K562 (cell line): ENCODE results near the gene NTRK2. TPM values are rescaled to one million over a fixed set of nuclear protein-coding genes. Genes with fewer than 3 reads are reported as not detected.

ENCODE experiments used
- BACH1 ChIP-seq: fragments of 200-800 bp; sonication (Bioruptor generic); IDR thresholded peaks from 2 replicates; pipeline ENCODE4 v1.6.1; 2016; ENCODE audit warnings: missing genetic modification characterization, missing compliant biosample characterization
- BRD9 ChIP-seq: fragments of 450-650 bp; IDR thresholded peaks from 2 replicates; pipeline ENCODE4 v1.6.1; 2018; ENCODE audit warnings: low read depth; ENCODE audit not compliant: partially characterized antibody
- CTCF ChIP-seq, 3 experiments: IDR thresholded peaks in 2 of 3; conservative IDR thresholded peaks in 1 of 3; 2 replicates each; pipeline ENCODE4 v1.5.1; 2011 to 2012; ENCODE audit warnings: low read length in 3 of 3, mild to moderate bottlenecking in 3 of 3, control low read depth in 2 of 3, improper control_type of control experiment in 1 of 3, inconsistent platforms in 1 of 3, low read depth in 1 of 3, mixed read lengths in 1 of 3, moderate library complexity in 1 of 3; ENCODE audit not compliant: insufficient read depth in 2 of 3
- CTCFL ChIP-seq: IDR thresholded peaks from 2 replicates; pipeline ENCODE4 v1.6.1; 2011; ENCODE audit warnings: borderline replicate concordance, low read depth, mild to moderate bottlenecking, moderate library complexity, low read length; ENCODE audit not compliant: insufficient read depth, poor library complexity, severe bottlenecking
- PATZ1 ChIP-seq: fragments of 250-450 bp; sonication (Bioruptor Pico); IDR thresholded peaks from 2 replicates; pipeline ENCODE4 v1.5.0; 2020; ENCODE audit warnings: mild to moderate bottlenecking, borderline replicate concordance
- PCBP1 ChIP-seq: fragments of 200-400 bp; formaldehyde crosslinking; IDR thresholded peaks from 2 replicates; pipeline ENCODE4 v1.6.1; 2018; ENCODE audit warnings: mild to moderate bottlenecking, low read depth, low read length; ENCODE audit not compliant: poor library complexity, severe bottlenecking
- RB1 ChIP-seq: fragments of 450-650 bp; IDR thresholded peaks from 2 replicates; pipeline ENCODE4 v1.6.1; 2017; ENCODE audit warnings: low read depth, mild to moderate bottlenecking
- TAF15 ChIP-seq: fragments of 200-400 bp; formaldehyde crosslinking; IDR thresholded peaks from 2 replicates; pipeline ENCODE4 v1.6.1; 2017; ENCODE audit warnings: mild to moderate bottlenecking, low read depth, low read length, moderate library complexity
- TEAD2 ChIP-seq: fragments of 450-650 bp; IDR thresholded peaks from 2 replicates; pipeline ENCODE4 v1.6.1; 2016; ENCODE audit warnings: missing genetic modification characterization, control low read depth, missing compliant biosample characterization
- TRIM25 ChIP-seq: fragments of 450-650 bp; IDR thresholded peaks from 2 replicates; pipeline ENCODE4 v1.7.0; 2016; ENCODE audit warnings: borderline replicate concordance
- ZBTB17 ChIP-seq: fragments of 450-650 bp; formaldehyde crosslinking; IDR thresholded peaks from 2 replicates; pipeline ENCODE4 v1.4.0; 2020; ENCODE audit warnings: mild to moderate bottlenecking
- ZBTB5 ChIP-seq: fragments of 450-650 bp; IDR thresholded peaks from 2 replicates; pipeline ENCODE4 v1.6.1; 2017; ENCODE audit warnings: antibody characterized with exemption
- ZNF133 ChIP-seq: fragments of 250-450 bp; sonication (Bioruptor Pico); IDR thresholded peaks from 2 replicates; pipeline ENCODE4 v1.4.0; 2020; ENCODE audit warnings: mild to moderate bottlenecking
- polyA plus RNA-seq, 8 experiments: library from polyadenylated mRNA; depleted of rRNA in 4 of 8; stranded (reverse) in 5 of 8; unstranded in 3 of 8; fragments of >200 nt; fragmentation: Nextera tagmentation in 2 of 8; fragmentation: Illumina TruSeq in 1 of 8; extraction: Ambion mirVana in 2 of 8; extraction: Trizol in 1 of 8; gene quantifications; 2 replicates each; pipeline versions ENCODE4 v1.2.1 to v1.2.3, GENCODE V29; 2011 to 2014; ENCODE audit warnings: inconsistent platforms in 1 of 8, missing spikeins in 1 of 8
- total RNA-seq, 7 experiments: library from RNA; depleted of rRNA in 6 of 7; stranded (reverse); fragments of >200 nt in 6 of 7; fragmentation: Illumina TruSeq in 2 of 7; extraction: Trizol in 2 of 7; gene quantifications; 2 replicates each; pipeline versions ENCODE4 v1.2.1 to v1.2.3, GENCODE V29; 2011 to 2021; ENCODE audit warnings: low replicate concordance in 1 of 7

Gene NTRK2
- total and polyA plus RNA-seq, 9 of the 15 experiments (the other 6 are each of a cell fraction or from before 2014, with no cell fraction given): not detected

GRCh38 chr9:84953797-84954705 lies 284.5 kb downstream of the NTRK2 start (continued):
- TF ChIP-seq CTCF (IDR thresholded peaks at IDR 0.05 in 2 of 3, conservative IDR thresholded peaks at IDR 0.05 in 1 of 3; ENCODE audit: insufficient read depth in 2 of 3, low read depth in 1 of 3, low read length in 3 of 3) (peak; percentile 70 to 81 (median 76)), ZBTB17 (CRISPR knock-in tag) (no peak), TAF15 (no peak), TEAD2 (tag) (no peak), RB1 (peak; percentile 35; the same call in 1 of the 2 replicates), BRD9 (no peak), PCBP1 (no peak), BACH1 (tag) (no peak), PATZ1 (CRISPR knock-in tag) (no peak), CTCFL (peak; percentile 13), ZBTB5 (no peak), TRIM25 (no peak), ZNF133 (CRISPR knock-in tag) (no peak)
